Retinal pigment epithelial cell (primary cell): ENCODE measurements around the gene C16orf46.

Experiments used
- DNase-seq: peaks from one replicate; pipeline ENCODE4 v3.0.0-alpha.2; 2010; ENCODE audit warnings: low read depth
- H3K4me3 ChIP-seq: 2 replicates; pipeline ENCODE4 v1.5.1; 2011; ENCODE audit warnings: mild to moderate bottlenecking, low read length, control low read depth, moderate library complexity
- CTCF ChIP-seq: conservative IDR thresholded peaks from 2 replicates; pipeline ENCODE4 v1.5.1; 2011; ENCODE audit warnings: low read depth, low read length, control low read depth, inconsistent platforms

The C16orf46 gene

GRCh38 chr16:81107511-81107910 lies 30.5 kb upstream of the C16orf46 start:
- TF ChIP-seq CTCF, result no peak
- no peak for DNase-seq
- no peak overlapping the region for H3K4me3 ChIP-seq

DNA sequence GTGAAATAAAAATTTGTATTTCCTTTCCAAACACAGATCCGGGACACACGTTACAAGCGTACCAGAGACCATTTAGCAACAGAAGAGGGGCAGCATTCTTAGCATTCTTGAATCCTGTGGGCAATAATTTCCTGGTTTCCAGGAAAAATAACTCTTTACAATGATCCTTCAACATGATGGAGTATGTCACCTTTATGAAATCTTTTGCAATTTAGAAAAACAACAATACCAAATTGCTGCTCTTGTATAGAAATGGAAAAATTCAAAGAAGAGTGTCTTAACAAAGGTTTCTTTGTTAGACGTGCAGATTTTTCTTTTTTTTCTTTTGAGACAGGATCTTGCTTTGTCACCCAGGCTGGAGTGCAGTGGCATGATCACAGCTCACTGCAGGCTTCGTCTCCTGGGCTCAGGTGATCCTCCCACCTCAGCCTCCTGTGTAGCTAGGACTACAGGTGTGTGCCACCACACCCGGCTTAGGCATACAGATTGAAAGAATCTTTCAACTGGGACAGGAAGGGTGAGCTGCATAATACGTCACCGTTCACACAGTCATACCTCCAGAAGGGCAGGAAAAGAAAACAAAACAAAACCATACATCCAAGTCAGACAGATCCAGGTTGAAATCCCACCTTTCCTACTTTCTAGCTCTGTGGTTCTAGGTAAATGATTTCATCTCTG lies 29.9 kb upstream of the C16orf46 start:
- H3K4me3 ChIP-seq, result no peak overlapping the region
- no peak for DNase-seq
- no peak for TF ChIP-seq CTCF

DNA sequence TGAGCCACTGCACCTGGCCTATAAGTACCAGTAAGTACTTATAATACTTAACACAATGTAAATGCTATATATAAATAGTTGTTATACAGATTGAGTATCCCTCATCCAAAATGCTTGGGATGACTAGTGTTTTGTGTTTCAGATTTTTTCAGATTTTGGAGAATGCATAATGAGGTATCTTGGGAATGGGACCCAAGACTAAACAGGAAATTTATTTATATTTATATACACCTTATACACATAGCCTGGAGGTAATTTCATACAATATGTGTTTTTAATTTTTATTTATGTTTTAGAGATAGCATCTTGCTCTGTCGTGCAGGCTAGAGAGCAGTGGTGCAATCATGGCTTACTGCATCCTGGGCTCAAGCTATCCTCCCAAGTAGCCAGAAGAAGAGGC lies 28.9 kb upstream of the C16orf46 start:
- no peak for DNase-seq
- no peak overlapping the region for H3K4me3 ChIP-seq
- TF ChIP-seq CTCF, result no peak

DNA sequence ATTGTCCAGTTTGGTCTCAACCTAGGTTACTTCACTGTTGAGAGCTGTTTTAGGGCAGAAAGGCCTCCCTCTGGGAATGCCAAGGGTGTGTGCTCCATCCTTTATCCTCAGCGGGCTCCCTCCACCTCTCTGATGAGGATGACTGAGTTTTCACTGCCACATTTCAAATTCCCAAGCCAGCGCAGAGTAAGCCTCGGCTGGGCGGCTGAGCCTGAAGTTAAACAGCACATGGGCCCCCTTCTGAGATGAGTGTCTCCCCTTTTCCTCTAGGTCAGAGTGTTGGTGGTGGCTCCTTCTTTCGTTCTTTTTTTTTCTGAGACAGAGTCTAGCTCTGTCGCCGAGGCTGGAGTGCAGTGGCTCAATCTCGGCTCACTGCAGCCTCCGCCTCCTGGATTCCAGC lies 24.7 kb upstream of the C16orf46 start:
- no peak for TF ChIP-seq CTCF
- DNase-seq, result no peak
- H3K4me3 ChIP-seq, result no peak overlapping the region

DNA sequence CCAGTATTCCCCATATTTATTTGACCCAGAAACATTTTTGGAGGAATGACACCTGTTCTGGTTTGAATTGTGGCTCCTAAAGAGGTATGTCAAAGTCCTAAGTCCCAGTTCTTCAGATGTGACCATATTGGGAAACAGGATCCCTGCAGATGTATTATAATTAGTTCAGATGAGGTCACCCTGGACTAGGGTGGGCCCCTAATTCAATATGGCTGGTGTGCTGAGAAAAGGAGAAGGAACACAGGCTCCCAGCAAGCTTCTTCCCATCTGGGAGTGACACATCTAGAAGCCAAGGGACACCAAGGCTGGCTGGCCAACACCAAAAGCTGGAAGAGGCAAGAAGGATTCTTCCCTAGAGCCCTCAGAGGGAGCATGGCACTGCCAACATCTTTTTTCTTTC lies 22.9 kb upstream of the C16orf46 start:
- H3K4me3 ChIP-seq, result no peak overlapping the region
- no peak for TF ChIP-seq CTCF
- no peak for DNase-seq

GRCh38 chr16:81097230-81097629 lies 20.2 kb upstream of the C16orf46 start:
- DNase-seq, result no peak
- no peak overlapping the region for H3K4me3 ChIP-seq
- no peak for TF ChIP-seq CTCF

DNA sequence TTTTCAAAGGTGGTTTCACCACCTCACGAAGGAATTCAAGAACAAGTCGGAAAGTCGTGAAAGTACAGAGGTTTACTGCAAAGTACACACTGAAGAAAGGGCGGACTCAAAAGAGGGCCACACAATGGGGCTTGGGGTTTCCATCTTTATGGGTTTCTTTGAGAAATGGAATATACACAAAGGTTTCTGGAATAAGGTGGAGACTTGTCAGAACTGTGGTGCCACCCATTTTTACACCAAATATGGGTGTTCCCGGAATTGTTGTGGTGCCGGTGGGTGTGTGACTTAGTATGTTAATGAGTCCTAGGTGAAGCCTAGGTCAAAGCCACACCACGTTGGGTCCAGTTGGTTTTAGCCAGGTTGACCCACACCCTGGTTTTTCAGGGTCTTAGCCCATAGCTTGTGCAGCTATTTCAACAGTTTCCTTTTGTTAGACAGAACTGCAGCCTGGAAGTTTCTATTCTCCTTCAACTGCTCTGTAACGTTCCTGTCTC lies 19.7 kb upstream of the C16orf46 start:
- TF ChIP-seq CTCF, result no peak
- no peak for DNase-seq
- peak overlapping the region; percentile 2 for H3K4me3 ChIP-seq
